GM20000 (cell line): ENCODE data around the gene KLHL33.
A peak's percentile ranks its signal among the peaks of the same experiment; 100 is the strongest.

ENCODE experiments used
- DNase-seq: peaks from one replicate; pipeline ENCODE4 v3.0.0; 2012; ENCODE audit warnings: low spot score
- CTCF ChIP-seq: IDR thresholded peaks from 2 replicates; pipeline ENCODE4 v1.5.1; 2012; ENCODE audit warnings: mild to moderate bottlenecking, control low read depth; ENCODE audit errors: extremely low read depth, missing control alignments

KLHL33 gene

GRCh38 chr14:20427231-20428009 is 8.5 kb downstream of the KLHL33 start:
- TF ChIP-seq CTCF, result no peak
- DNase-seq, result peak; percentile 78

- TF ChIP-seq CTCF, result no peak
- DNase-seq, result no peak
These were observed 11.1 kb downstream of the KLHL33 start for GRCh38 chr14:20424851-20425250.

- TF ChIP-seq CTCF, result no peak
- no peak for DNase-seq
These were observed 13.1 kb downstream of the KLHL33 start for GRCh38 chr14:20422886-20423285.

GRCh38 chr14:20421267-20421666 is 14.7 kb downstream of the KLHL33 start:
- TF ChIP-seq CTCF, result no peak
- no peak for DNase-seq

GRCh38 chr14:20419419-20419818 is 16.5 kb downstream of the KLHL33 start:
- DNase-seq, result no peak
- TF ChIP-seq CTCF, result no peak

- no peak for TF ChIP-seq CTCF
- DNase-seq, result no peak
These were observed 17.5 kb downstream of the KLHL33 start for GRCh38 chr14:20418501-20418909.

- no peak for TF ChIP-seq CTCF
- DNase-seq, result no peak
These were observed 18.4 kb downstream of the KLHL33 start for GRCh38 chr14:20417250-20418186.
